OCI-LY1 (cell line): ENCODE measurements around the gene CSNK1G2.

Experiments used
- H2AFZ ChIP-seq: fragments of 200-600 bp; sonication (generic), shearing (Covaris generic); 2 replicates; pipeline ENCODE4 v1.6.0; 2014; ENCODE audit warnings: antibody characterized with exemption, mild to moderate bottlenecking, low read length
- H3F3A ChIP-seq: fragments of 200-600 bp; sonication (generic), shearing (Covaris generic); 2 replicates; pipeline ENCODE4 v1.6.0; 2014; ENCODE audit warnings: mild to moderate bottlenecking, antibody characterized with exemption, low read length, moderate library complexity; ENCODE audit not compliant: insufficient read depth
- H3K27ac ChIP-seq: fragments of 200-600 bp; sonication (generic); 2 replicates; pipeline ENCODE4 v1.5.1; 2014; ENCODE audit warnings: low read length, mixed run types, mild to moderate bottlenecking, low read depth; ENCODE audit not compliant: poor library complexity, severe bottlenecking
- H3K27me3 ChIP-seq: fragments of 200-600 bp; sonication (generic); 2 replicates; pipeline ENCODE4 v1.6.0; 2014; ENCODE audit warnings: antibody characterized with exemption, mild to moderate bottlenecking, low read length, moderate library complexity; ENCODE audit not compliant: insufficient read depth
- H3K36me3 ChIP-seq: fragments of 200-600 bp; sonication (generic); 2 replicates; pipeline ENCODE4 v1.6.1; 2014; ENCODE audit warnings: mild to moderate bottlenecking, antibody characterized with exemption, low read length, moderate library complexity, mixed read lengths; ENCODE audit not compliant: insufficient read depth
- H3K4me1 ChIP-seq: fragments of 200-600 bp; sonication (generic); 2 replicates; pipeline ENCODE4 v1.5.1; 2014; ENCODE audit warnings: mild to moderate bottlenecking, low read length, moderate library complexity; ENCODE audit not compliant: insufficient read depth, severe bottlenecking
- H3K4me2 ChIP-seq: fragments of 200-600 bp; sonication (generic), shearing (Covaris generic); 2 replicates; pipeline ENCODE4 v1.6.1; 2014; ENCODE audit warnings: low read length
- H3K4me3 ChIP-seq: fragments of 200-600 bp; sonication (generic); 2 replicates; pipeline ENCODE4 v1.5.1; 2014; ENCODE audit warnings: low read length, low read depth, mild to moderate bottlenecking, mixed read lengths; ENCODE audit not compliant: poor library complexity, severe bottlenecking
- H3K79me2 ChIP-seq: fragments of 200-600 bp; shearing (Covaris generic); 2 replicates; pipeline ENCODE4 v1.6.1; 2016; ENCODE audit warnings: mixed run types, low read length, mixed read lengths; ENCODE audit not compliant: insufficient read depth
- H3K9ac ChIP-seq: fragments of 200-600 bp; sonication (generic), shearing (Covaris generic); 2 replicates; pipeline ENCODE4 v1.6.1; 2014; ENCODE audit warnings: mild to moderate bottlenecking, low read length, mixed read lengths
- H3K9me2 ChIP-seq: fragments of 200-600 bp; sonication (generic), shearing (Covaris generic); 2 replicates; pipeline ENCODE4 v1.6.1; 2014; ENCODE audit warnings: low read depth, mild to moderate bottlenecking, low read length, mixed read lengths
- H3K9me3 ChIP-seq: fragments of 200-600 bp; shearing (Covaris generic); 2 replicates; pipeline ENCODE4 v1.6.1; 2014; ENCODE audit warnings: low read length, mixed read lengths
- H4K20me1 ChIP-seq: fragments of 200-600 bp; sonication (generic), shearing (Covaris generic); 2 replicates; pipeline ENCODE4 v1.6.0; 2016; ENCODE audit warnings: mild to moderate bottlenecking, low read length; ENCODE audit not compliant: insufficient read depth
- CTCF ChIP-seq: fragments of 200-600 bp; sonication (generic), shearing (Covaris generic); IDR thresholded peaks from 2 replicates; pipeline ENCODE4 v1.5.1; 2017; ENCODE audit warnings: mild to moderate bottlenecking, antibody characterized with exemption, low read length, moderate library complexity, mixed read lengths
- EZH2 ChIP-seq: fragments of 200-600 bp; sonication (generic), shearing (Covaris generic); IDR thresholded peaks from 2 replicates; pipeline ENCODE4 v1.8.0; 2017; ENCODE audit warnings: borderline replicate concordance, mixed run types, mild to moderate bottlenecking, antibody characterized with exemption, low read length, moderate library complexity, mixed read lengths

Gene CSNK1G2

GRCh38 chr19:2016041-2016807, 75.3 kb downstream of the CSNK1G2 start:
- Histone ChIP-seq H3K4me3 (peak overlapping the region; percentile 68), H3K27ac (no peak overlapping the region), H3F3A (no peaks in the 10 kb centered on the region), H3K9me2 (no peaks in the 10 kb centered on the region), H3K36me3 (no peaks in the 10 kb centered on the region), H3K4me2 (peak overlapping the region; percentile 78), H3K27me3 (no peaks in the 10 kb centered on the region), H3K9me3 (no peaks in the 10 kb centered on the region), H3K4me1 (peaks cover 14% of the 10 kb centered on the region), H3K79me2 (no peaks in the 10 kb centered on the region), H2AFZ (no peak overlapping the region), H4K20me1 (no peaks in the 10 kb centered on the region), H3K9ac (peak overlapping the region; percentile 65; the same call in 1 of the 2 replicates)
- no peak for TF ChIP-seq CTCF
- no peak for TF ChIP-seq EZH2

GRCh38 chr19:2018752-2019151, 77.8 kb downstream of the CSNK1G2 start:
- Histone ChIP-seq H3K36me3 (no peaks in the 10 kb centered on the region), H2AFZ (no peak overlapping the region), H3K9me3 (no peaks in the 10 kb centered on the region), H4K20me1 (no peaks in the 10 kb centered on the region), H3K4me2 (no peak overlapping the region), H3F3A (no peaks in the 10 kb centered on the region), H3K9me2 (no peaks in the 10 kb centered on the region), H3K79me2 (no peaks in the 10 kb centered on the region), H3K9ac (no peak overlapping the region), H3K27me3 (no peaks in the 10 kb centered on the region), H3K27ac (no peak overlapping the region), H3K4me3 (no peak overlapping the region), H3K4me1 (peaks cover 14% of the 10 kb centered on the region)
- TF ChIP-seq EZH2 = no peak
- no peak for TF ChIP-seq CTCF

GRCh38 chr19:2021453-2022140, 80.6 kb downstream of the CSNK1G2 start:
- no peaks in the 10 kb centered on the region for H3K9me2 ChIP-seq
- no peaks in the 10 kb centered on the region for H3K9me3 ChIP-seq

More at GRCh38 chr19:2021453-2022140, 80.6 kb downstream of the CSNK1G2 start:
- H3K4me3 ChIP-seq = no peak overlapping the region
- no peaks in the 10 kb centered on the region for H4K20me1 ChIP-seq
- H3K9ac ChIP-seq = no peak overlapping the region
- H3K4me1 ChIP-seq = peaks cover under 1% of the 10 kb centered on the region
- no peak overlapping the region for H2AFZ ChIP-seq
- H3K27me3 ChIP-seq = no peaks in the 10 kb centered on the region
- H3K79me2 ChIP-seq = no peaks in the 10 kb centered on the region
- H3K4me2 ChIP-seq = no peak overlapping the region
- no peaks in the 10 kb centered on the region for H3F3A ChIP-seq
- TF ChIP-seq EZH2 (no peak), CTCF (no peak)
- H3K36me3 ChIP-seq = no peaks in the 10 kb centered on the region; the same call in 1 of the 2 replicates
- no peak overlapping the region for H3K27ac ChIP-seq
